HL-60 (cell line): ENCODE measurements around the gene TNNI2.

Experiments
- GABPA ChIP-seq: IDR thresholded peaks from 2 replicates; pipeline ENCODE4 v1.6.1; 2012; ENCODE audit warnings: low read depth
- POLR2AphosphoS5 ChIP-seq: IDR thresholded peaks from 2 replicates; pipeline ENCODE4 v1.6.1; 2012; ENCODE audit warnings: low read depth
- TF ChIP-seq, protein P1 (sequence below): IDR thresholded peaks from one replicate; pipeline ENCODE4 v1.5.1; 2011; ENCODE audit warnings: low read length, control low read depth, inconsistent platforms; ENCODE audit not compliant: insufficient read depth
- TF ChIP-seq, protein P2 (sequence below): IDR thresholded peaks from 2 replicates; pipeline ENCODE4 v1.6.1; 2012; ENCODE audit warnings: low read depth; ENCODE audit not compliant: insufficient replicate concordance

DNA sequence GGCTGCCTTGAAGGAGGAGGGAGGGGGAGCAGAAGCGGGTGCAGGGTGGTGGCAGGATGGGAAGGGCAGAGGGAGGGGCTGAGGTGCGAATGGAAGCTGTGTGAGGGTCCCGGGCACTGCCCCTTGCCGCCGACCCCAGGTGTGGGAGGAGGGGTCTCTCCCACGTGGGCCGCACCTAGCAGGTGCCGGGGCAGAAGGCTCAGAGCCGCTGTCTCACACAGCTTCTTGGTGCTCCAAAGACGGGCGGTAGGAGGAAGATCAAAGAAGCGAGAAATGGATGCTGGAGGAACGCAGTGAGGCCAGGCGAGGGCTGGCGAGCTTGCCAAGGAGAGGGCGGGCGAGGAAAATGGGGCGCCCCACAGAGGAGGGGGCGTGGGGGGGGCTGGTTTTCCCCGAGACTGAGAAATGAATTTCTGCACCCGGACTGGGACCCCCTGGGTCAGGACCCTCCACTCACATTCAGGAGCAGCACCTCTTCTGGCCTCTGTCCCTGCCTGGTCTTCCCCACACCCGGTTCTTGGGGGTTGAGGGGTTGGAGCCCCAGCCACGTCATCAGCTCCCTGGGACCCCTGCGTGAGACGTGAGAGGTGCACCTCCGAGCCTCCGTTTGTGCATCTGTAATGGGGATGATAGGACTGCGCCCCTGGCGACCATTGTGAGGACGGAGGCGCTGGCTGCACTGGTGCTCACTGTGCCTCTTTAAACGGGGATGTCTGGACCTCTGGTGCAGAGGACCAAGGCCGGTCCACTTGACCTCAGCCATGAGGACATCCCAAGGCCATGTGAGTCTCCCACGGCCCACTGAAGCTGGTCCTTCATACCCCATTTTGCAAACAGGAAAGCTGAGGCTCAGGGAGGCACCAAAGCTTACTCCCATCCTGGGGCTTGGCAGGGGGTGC lies 30.9 kb downstream of the TNNI2 start:
- TF ChIP-seq, protein P1, sequence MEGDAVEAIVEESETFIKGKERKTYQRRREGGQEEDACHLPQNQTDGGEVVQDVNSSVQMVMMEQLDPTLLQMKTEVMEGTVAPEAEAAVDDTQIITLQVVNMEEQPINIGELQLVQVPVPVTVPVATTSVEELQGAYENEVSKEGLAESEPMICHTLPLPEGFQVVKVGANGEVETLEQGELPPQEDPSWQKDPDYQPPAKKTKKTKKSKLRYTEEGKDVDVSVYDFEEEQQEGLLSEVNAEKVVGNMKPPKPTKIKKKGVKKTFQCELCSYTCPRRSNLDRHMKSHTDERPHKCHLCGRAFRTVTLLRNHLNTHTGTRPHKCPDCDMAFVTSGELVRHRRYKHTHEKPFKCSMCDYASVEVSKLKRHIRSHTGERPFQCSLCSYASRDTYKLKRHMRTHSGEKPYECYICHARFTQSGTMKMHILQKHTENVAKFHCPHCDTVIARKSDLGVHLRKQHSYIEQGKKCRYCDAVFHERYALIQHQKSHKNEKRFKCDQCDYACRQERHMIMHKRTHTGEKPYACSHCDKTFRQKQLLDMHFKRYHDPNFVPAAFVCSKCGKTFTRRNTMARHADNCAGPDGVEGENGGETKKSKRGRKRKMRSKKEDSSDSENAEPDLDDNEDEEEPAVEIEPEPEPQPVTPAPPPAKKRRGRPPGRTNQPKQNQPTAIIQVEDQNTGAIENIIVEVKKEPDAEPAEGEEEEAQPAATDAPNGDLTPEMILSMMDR = peak; percentile 11
- no peak for TF ChIP-seq GABPA
- TF ChIP-seq, protein P2, sequence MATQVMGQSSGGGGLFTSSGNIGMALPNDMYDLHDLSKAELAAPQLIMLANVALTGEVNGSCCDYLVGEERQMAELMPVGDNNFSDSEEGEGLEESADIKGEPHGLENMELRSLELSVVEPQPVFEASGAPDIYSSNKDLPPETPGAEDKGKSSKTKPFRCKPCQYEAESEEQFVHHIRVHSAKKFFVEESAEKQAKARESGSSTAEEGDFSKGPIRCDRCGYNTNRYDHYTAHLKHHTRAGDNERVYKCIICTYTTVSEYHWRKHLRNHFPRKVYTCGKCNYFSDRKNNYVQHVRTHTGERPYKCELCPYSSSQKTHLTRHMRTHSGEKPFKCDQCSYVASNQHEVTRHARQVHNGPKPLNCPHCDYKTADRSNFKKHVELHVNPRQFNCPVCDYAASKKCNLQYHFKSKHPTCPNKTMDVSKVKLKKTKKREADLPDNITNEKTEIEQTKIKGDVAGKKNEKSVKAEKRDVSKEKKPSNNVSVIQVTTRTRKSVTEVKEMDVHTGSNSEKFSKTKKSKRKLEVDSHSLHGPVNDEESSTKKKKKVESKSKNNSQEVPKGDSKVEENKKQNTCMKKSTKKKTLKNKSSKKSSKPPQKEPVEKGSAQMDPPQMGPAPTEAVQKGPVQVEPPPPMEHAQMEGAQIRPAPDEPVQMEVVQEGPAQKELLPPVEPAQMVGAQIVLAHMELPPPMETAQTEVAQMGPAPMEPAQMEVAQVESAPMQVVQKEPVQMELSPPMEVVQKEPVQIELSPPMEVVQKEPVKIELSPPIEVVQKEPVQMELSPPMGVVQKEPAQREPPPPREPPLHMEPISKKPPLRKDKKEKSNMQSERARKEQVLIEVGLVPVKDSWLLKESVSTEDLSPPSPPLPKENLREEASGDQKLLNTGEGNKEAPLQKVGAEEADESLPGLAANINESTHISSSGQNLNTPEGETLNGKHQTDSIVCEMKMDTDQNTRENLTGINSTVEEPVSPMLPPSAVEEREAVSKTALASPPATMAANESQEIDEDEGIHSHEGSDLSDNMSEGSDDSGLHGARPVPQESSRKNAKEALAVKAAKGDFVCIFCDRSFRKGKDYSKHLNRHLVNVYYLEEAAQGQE = no peak
- TF ChIP-seq POLR2AphosphoS5 = no peak
